ENCODE data around the gene ART5. TPM values are rescaled to one million over a fixed set of nuclear protein-coding genes. Genes with fewer than 3 reads are reported as not detected.

Gene ART5
- total RNA-seq, 1 experiment from 2014 or later = 7.9 TPM

GRCh38 chr11:3635641-3636375, 6.0 kb downstream of the ART5 start:
- Histone ChIP-seq H2BK120ac (ENCODE audit: low read depth, low read length, poor library complexity, severe bottlenecking) (no peak overlapping the region), H3K4me1 (ENCODE audit: insufficient read depth, low read length) (no peaks in the 10 kb centered on the region), H4K20me1 (ENCODE audit: control insufficient read depth, insufficient read depth, insufficient read length) (no peaks in the 10 kb centered on the region), H3K27me3 (ENCODE audit: insufficient read depth, low read length) (no peaks in the 10 kb centered on the region), H3K56ac (ENCODE audit: insufficient read length, low read depth, low read length) (no peak overlapping the region), H2BK20ac (ENCODE audit: low read depth, low read length, poor library complexity, severe bottlenecking) (no peak overlapping the region), H2BK15ac (ENCODE audit: low read depth, low read length) (no peak overlapping the region), H3K4me2 (ENCODE audit: insufficient read depth, insufficient read length, low read length) (no peak overlapping the region), H3T11ph (ENCODE audit: low read length) (no peak overlapping the region), H3K9me3 (ENCODE audit: control insufficient read depth, low read depth, low read length) (no peaks in the 10 kb centered on the region), H3K23ac (ENCODE audit: insufficient read length, low read depth, low read length) (no peak overlapping the region), H3K79me1 (ENCODE audit: insufficient read depth, low read depth, low read length, poor library complexity, severe bottlenecking) (no peaks in the 10 kb centered on the region), H3K27ac (ENCODE audit: insufficient read length, low read depth, low read length) (no peak overlapping the region), H4K8ac (replicated peaks; ENCODE audit: insufficient read length, low read depth, low read length) (no peak overlapping the region), H4K5ac (ENCODE audit: insufficient read length, low read depth, low read length) (no peak overlapping the region), H3K14ac (ENCODE audit: insufficient read depth, low read length) (no peak overlapping the region), H4K91ac (ENCODE audit: insufficient read length, low read depth, low read length) (no peak overlapping the region), H2BK12ac (ENCODE audit: insufficient read length, low read depth, low read length) (no peak overlapping the region), H3K9ac (ENCODE audit: extremely low read depth, insufficient read length, low read length) (no peak overlapping the region), H2AK5ac (ENCODE audit: insufficient read length, low read length) (no peak overlapping the region), H2BK5ac (ENCODE audit: insufficient read length, low read length) (no peak overlapping the region), H3K23me2 (ENCODE audit: insufficient read length, low read depth, low read length, poor library complexity, severe bottlenecking) (no peaks in the 10 kb centered on the region), H3K4ac (ENCODE audit: low read depth, low read length) (no peak overlapping the region), H3K18ac (ENCODE audit: insufficient read length, low read depth, low read length) (no peak overlapping the region), H3K79me2 (ENCODE audit: insufficient read depth, low read length) (no peaks in the 10 kb centered on the region), H2AFZ (ENCODE audit: low read length) (no peak overlapping the region)
- no CpG with 5 or more reads among the region's 15 CpGs for WGBS (ENCODE audit: extremely low coverage, insufficient read length, low lambda C conversion rate)
- Mint-ChIP-seq H3K4me1 (peaks cover 0 to 12% of the 10 kb centered on the region in 2 experiments; a peak in 2 of 4 replicates), H3K36me3 (ENCODE audit: insufficient read depth in 1 of 3, low read depth in 3 of 3) (peaks cover 3 to 5% (median 5%) of the 10 kb centered on the region in 3 experiments; a peak in 5 of 7 replicates), H3K27ac (peak overlapping the region in 1 of 3 experiments; percentile 6; a peak in 1 of 7 replicates), H3K9me3 (no peaks in the 10 kb centered on the region), H3K4me3 (no peak overlapping the region), H3K27me3 (ENCODE audit: low read depth) (peaks cover 3% of the 10 kb centered on the region; the same call in 1 of the 2 replicates)
- no peak for TF ChIP-seq CTCF (conservative IDR thresholded peaks at IDR 0.05)
- no peak for DNase-seq

Measured in H9 (cell line).